SK-N-MC (cell line): ENCODE results near the gene PDE4C.

Source experiments
- EZH2 ChIP-seq: fragments of 200-600 bp; sonication (generic); IDR thresholded peaks from one replicate; pipeline ENCODE4 v1.6.1; 2017; ENCODE audit warnings: antibody characterized with exemption
- FOXP2 ChIP-seq: optimal IDR thresholded peaks from 2 replicates; pipeline ENCODE3; 2011; ENCODE audit warnings: mild to moderate bottlenecking, moderate library complexity; ENCODE audit not compliant: insufficient read depth; ENCODE audit errors: extremely low read length, control extremely low read depth
- POLR2AphosphoS5 ChIP-seq: IDR thresholded peaks from 2 replicates; pipeline ENCODE4 v1.6.1; 2012; ENCODE audit warnings: mild to moderate bottlenecking, low read depth, low read length, borderline replicate concordance

GRCh38 chr19:18183529-18183928, 42.7 kb downstream of the PDE4C start:
- no peak for TF ChIP-seq POLR2AphosphoS5
- no peak for TF ChIP-seq EZH2
- no peak for TF ChIP-seq FOXP2
